Left lobe of liver (tissue), 2 donors: ENCODE results near the gene RTP5. TPM values are rescaled to one million over a fixed set of nuclear protein-coding genes. Genes with fewer than 3 reads are reported as not detected.
"Not testable (repeated sequence)": the region's sequence is repeated elsewhere in the genome, so short reads cannot be mapped to it uniquely, and the experiment has no call there.

Source experiments
- ATAC-seq: fragments of 200-7000 bp; cut with Tn5 transposase; one replicate; pipeline ENCODE4 v1.9.1; 2020; ENCODE audit warnings: mild to moderate bottlenecking, moderate library complexity
- DNase-seq: peaks from one replicate; pipeline ENCODE4 v3.0.0-alpha.2; 2020; ENCODE audit warnings: low spot score
- total RNA-seq: library from RNA; stranded (reverse); gene quantifications from one replicate; pipeline ENCODE4 v1.2.1, GENCODE V29; 2021
- donor health status: DM: no; HTN: no; CAD: no; lungs with moderate emphysema.
- donor health status: DM: no; HTN: yes; CAD: no.

Gene RTP5
- total RNA-seq, 1 donor from 2014 or later: not detected

GRCh38 chr2:241913703-241914102 lies 44.2 kb downstream of the RTP5 start:
- DNase-seq: peak; percentile 21
- no peak for ATAC-seq

- ATAC-seq (no peak), DNase-seq (peak; percentile 43)
Observed at GRCh38 chr2:241914542-241914941, 45.0 kb downstream of the RTP5 start.

DNA sequence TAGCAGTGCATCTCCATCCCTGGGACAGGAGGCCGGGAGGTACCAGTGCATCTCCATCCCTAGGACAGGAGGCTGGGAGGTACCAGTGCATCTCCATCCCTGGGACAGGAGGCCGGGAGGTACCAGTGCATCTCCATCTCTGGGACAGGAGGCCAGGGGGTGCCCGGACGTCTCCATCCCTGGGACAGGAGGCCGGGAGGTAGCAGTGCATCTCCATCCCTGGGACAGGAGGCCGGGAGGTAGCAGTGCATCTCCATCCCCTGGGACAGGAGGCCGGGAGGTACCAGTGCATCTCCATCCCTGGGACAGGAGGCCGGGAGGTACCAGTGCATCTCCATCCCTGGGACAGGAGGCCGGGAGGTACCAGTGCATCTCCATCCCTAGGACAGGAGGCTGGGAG lies 52.1 kb downstream of the RTP5 start:
- peak; percentile 32 for DNase-seq
- not testable (repeated sequence) for ATAC-seq

GRCh38 chr2:241922411-241922810 lies 52.9 kb downstream of the RTP5 start:
- no peak for ATAC-seq
- peak; percentile 31 for DNase-seq

DNA sequence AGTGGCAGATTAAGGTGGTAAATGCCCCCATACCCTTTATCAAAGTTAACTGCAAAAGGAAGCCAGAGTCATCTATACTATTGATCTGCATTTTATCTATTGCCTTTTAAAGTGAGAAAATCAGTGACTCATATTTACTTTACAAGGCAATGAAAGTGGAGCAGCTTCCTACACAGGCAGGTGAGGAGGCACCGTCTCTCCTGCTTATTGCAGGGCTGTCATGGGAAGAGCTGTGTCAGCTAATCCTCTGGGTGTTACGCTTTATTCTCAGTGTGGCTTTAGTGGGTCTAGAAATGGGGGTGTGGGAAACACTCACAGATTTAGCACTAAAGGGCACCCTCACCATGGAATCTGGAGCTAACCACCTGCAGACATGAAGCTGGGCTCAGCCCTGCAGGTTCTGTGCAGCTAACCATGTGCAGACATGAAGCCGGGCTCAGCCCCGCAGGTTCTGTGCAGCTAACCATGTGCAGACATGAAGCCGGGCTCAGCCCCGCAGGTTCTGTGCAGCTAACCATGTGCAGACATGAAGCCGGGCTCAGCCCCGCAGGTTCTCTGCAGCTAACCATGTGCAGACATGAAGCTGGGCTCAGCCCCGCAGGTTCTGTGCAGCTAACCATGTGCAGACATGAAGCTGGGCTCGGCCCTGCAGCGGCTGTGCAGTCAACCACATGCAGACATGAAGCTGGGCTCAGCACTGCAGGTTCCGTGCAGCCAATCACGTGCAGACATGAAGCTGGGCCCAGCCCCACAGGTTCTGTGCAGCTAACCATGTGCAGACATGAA lies 53.5 kb downstream of the RTP5 start:
- DNase-seq: peak; percentile 22

More for the DNA sequence above, 53.5 kb downstream of the RTP5 start:
- not testable (repeated sequence) for ATAC-seq

Other genes starting within 250 kb of the RTP5 start
- gene THAP4, start 232.6 kb upstream of the RTP5 start, total RNA-seq: 29.1 TPM
- 41.5 TPM for gene ATG4B, start 232.0 kb upstream of the RTP5 start, total RNA-seq
- gene DTYMK, start 182.9 kb upstream of the RTP5 start, total RNA-seq: 11.5 TPM
- gene ING5, start 167.7 kb upstream of the RTP5 start, total RNA-seq: 20.7 TPM
- 45.5 TPM for gene D2HGDH, start 135.1 kb upstream of the RTP5 start, total RNA-seq
- gene GAL3ST2, start 92.9 kb upstream of the RTP5 start, total RNA-seq: 0.55 TPM
- 109 TPM for gene NEU4, start 60.5 kb upstream of the RTP5 start, total RNA-seq
- gene PDCD1, start 10.8 kb upstream of the RTP5 start, total RNA-seq: 0.18 TPM